HepG2 (cell line): ENCODE measurements around the gene RTKN2. TPM values are rescaled to one million over a fixed set of nuclear protein-coding genes. Genes with fewer than 3 reads are reported as not detected.

ENCODE experiments used
- ATAC-seq: fragments of 200-7000 bp; cut with Tn5 transposase; 3 replicates; pipeline ENCODE4 v1.9.1; 2020; ENCODE audit warnings: mild to moderate bottlenecking, moderate library complexity
- BruUV-seq: library from RNA; stranded (reverse); fragments of 400-500 nt; replicated peaks from 2 replicates; lab custom pipeline; 2021; lab: Mats Ljungman, UMichigan
- CTCF ChIA-PET: fragments of 300-600 bp; formaldehyde crosslinking; extraction: SDS; loops from one replicate; lab custom pipeline; 2021; ENCODE audit warnings: low total read pairs, inconsistent platforms, low intra/inter-chr PET ratio; lab: Yijun Ruan, JAX
- POLR2A ChIA-PET: fragments of 350-600 bp; sonication (Branson Sonifier 250); formaldehyde crosslinking; loops from one replicate; lab custom pipeline; 2020; ENCODE audit warnings: antibody characterized with exemption, inconsistent platforms; lab: Yijun Ruan, JAX
- DNase-seq: peaks from one replicate; pipeline ENCODE4 v3.0.0-alpha.2; 2015; ENCODE audit warnings: low spot score
- FAIRE-seq: peaks from 3 replicates; lab custom pipeline; 2011; peaks lifted over from hg19 to GRCh38; lab: Jason Lieb, UNC
- H2AFZ ChIP-seq: one replicate; pipeline ENCODE4 v1.6.1; 2011; ENCODE audit warnings: low read length, inconsistent platforms
- H3K27ac ChIP-seq: fragments of 300-600 bp; 3 replicates; pipeline ENCODE4 v1.8.0; 2011; ENCODE audit warnings: mixed run types, mild to moderate bottlenecking, mixed read lengths, low read length, inconsistent platforms; ENCODE audit not compliant: insufficient read depth; ENCODE audit errors: extremely low read length
- H3K27me3 ChIP-seq, 2 experiments: fragments of 200-600 bp in 1 of 2; 2 replicates in 1 of 2; 3 replicates in 1 of 2; pipeline versions ENCODE4 v1.6.0 to v1.8.0; 2011; ENCODE audit warnings: low read length in 2 of 2, mild to moderate bottlenecking in 2 of 2, moderate library complexity in 2 of 2, inconsistent platforms in 1 of 2; ENCODE audit not compliant: insufficient read depth in 2 of 2, control insufficient read depth in 1 of 2
- H3K36me3 ChIP-seq, 2 experiments: fragments of 200-600 bp in 1 of 2; replicated peaks in 1 of 2; 2 replicates in 1 of 2; 3 replicates in 1 of 2; pipeline versions ENCODE4 v1.5.1 to v1.8.0; 2011; ENCODE audit warnings: low read length in 2 of 2, inconsistent platforms in 1 of 2; ENCODE audit not compliant: insufficient read depth in 2 of 2, control insufficient read depth in 1 of 2
- H3K4me1 ChIP-seq: 2 replicates; pipeline ENCODE4 v1.5.1; 2012; ENCODE audit warnings: low read length, inconsistent platforms; ENCODE audit not compliant: insufficient read depth
- H3K4me2 ChIP-seq: 2 replicates; pipeline ENCODE4 v1.6.0; 2011; ENCODE audit warnings: low read depth, low read length, inconsistent platforms
- H3K4me3 ChIP-seq, 3 experiments: fragments of 200-600 bp in 1 of 3; sonication (generic), shearing (Covaris generic) in 1 of 3; replicated peaks in 1 of 3; 2 replicates each; pipeline ENCODE4 v1.5.1; 2011 to 2016; ENCODE audit warnings: low read length in 3 of 3, inconsistent platforms in 2 of 3, low read depth in 2 of 3, mild to moderate bottlenecking in 2 of 3, control low read depth in 1 of 3, mixed read lengths in 1 of 3; ENCODE audit not compliant: insufficient read depth in 1 of 3
- H3K79me2 ChIP-seq: one replicate; pipeline ENCODE4 v1.6.1; 2011; ENCODE audit warnings: low read length, inconsistent platforms; ENCODE audit not compliant: insufficient read depth
- H3K9ac ChIP-seq: 2 replicates; pipeline ENCODE4 v1.6.0; 2011; ENCODE audit warnings: mild to moderate bottlenecking, low read depth, low read length, inconsistent platforms; ENCODE audit not compliant: insufficient read depth
- H3K9me3 ChIP-seq: 2 replicates; pipeline ENCODE4 v1.5.1; 2012; ENCODE audit warnings: mild to moderate bottlenecking, low read length
- H4K20me1 ChIP-seq: 2 replicates; pipeline ENCODE4 v1.6.0; 2011; ENCODE audit warnings: inconsistent platforms, mild to moderate bottlenecking, low read length, moderate library complexity; ENCODE audit not compliant: insufficient read depth
- AKAP8 ChIP-seq: sonication (generic); formaldehyde crosslinking; IDR thresholded peaks from 2 replicates; pipeline ENCODE4 v1.5.1; 2020; ENCODE audit warnings: mild to moderate bottlenecking, missing genetic modification reagents
- GMEB1 ChIP-seq: sonication (generic); formaldehyde crosslinking; IDR thresholded peaks from 2 replicates; pipeline ENCODE4 v1.5.1; 2020; ENCODE audit warnings: missing genetic modification reagents, mild to moderate bottlenecking, borderline replicate concordance
- NFE2L2 ChIP-seq: fragments of 150-350 bp; IDR thresholded peaks from 2 replicates; pipeline ENCODE4 v1.6.1; 2014; ENCODE audit warnings: low read length
- TCF7L2 ChIP-seq: IDR thresholded peaks from 2 replicates; pipeline ENCODE4 v1.6.1; 2011; ENCODE audit warnings: mild to moderate bottlenecking, low read depth, low read length, moderate library complexity
- ZNF629 ChIP-seq: sonication (generic); formaldehyde crosslinking; conservative IDR thresholded peaks from 2 replicates; pipeline ENCODE4 v1.5.0; 2020; ENCODE audit warnings: missing genetic modification reagents
- WGBS: methylation state at CpG from one replicate; pipeline ENCODE4 v1.1.6; 2017; ENCODE audit warnings: low lambda C conversion rate; 5-methylcytosine and 5-hydroxymethylcytosine counted together
- in situ Hi-C: cut with HindIII; loops from 2 replicates; pipeline ENCODE4 v1.10.0; 2017; ENCODE audit warnings: low pct_unique_long_range_greater_than_20kb; ENCODE audit not compliant: extremely low pct_ligation_motif_present
- intact Hi-C: fragments of 100-400 bp; cut with micrococcal nuclease; formaldehyde crosslinking; loops from one replicate; pipeline ENCODE4 v1.10.0; 2022; ENCODE audit not compliant: unreplicated experiment
- polyA plus RNA-seq, 8 experiments: library from polyadenylated mRNA; depleted of rRNA in 3 of 8; stranded (reverse) in 7 of 8; unstranded in 1 of 8; fragments of >200 nt; fragmentation: Illumina TruSeq in 4 of 8; extraction: Trizol in 4 of 8; gene quantifications; 2 replicates each; pipeline versions ENCODE4 v1.2.1 to v1.2.3, GENCODE V29; 2011 to 2016; ENCODE audit warnings: low read depth in 4 of 8, missing spikeins in 1 of 8, mixed read lengths in 1 of 8; ENCODE audit not compliant: insufficient read depth in 1 of 8
- total RNA-seq, 5 experiments: library from RNA; depleted of rRNA; stranded (reverse); fragments of >200 nt; fragmentation: Illumina TruSeq; extraction: Trizol; gene quantifications; 2 replicates each; pipeline ENCODE4 v1.2.3, GENCODE V29; 2016; ENCODE audit warnings: low read depth in 1 of 5

The RTKN2 gene
- total and polyA plus RNA-seq, 2 of the 13 experiments (the other 11 are each of a cell fraction or from before 2014, with no cell fraction given), result 2.2 to 7.0 TPM

- no peak overlapping the region for H3K9ac ChIP-seq
- intact Hi-C loops (no loop called here), in situ Hi-C loops (no loop called here)
- H3K27me3 ChIP-seq, result no peaks in the 10 kb centered on the region
- WGBS, result 83% methylated on average over 4 of the region's 4 CpGs
- H3K79me2 ChIP-seq, result no peaks in the 10 kb centered on the region
- ChIA-PET POLR2A (no interaction called here), CTCF (no interaction called here)
- FAIRE-seq (no peak), DNase-seq (no peak), ATAC-seq (no peak)
- no peaks in the 10 kb centered on the region for H3K9me3 ChIP-seq
- no peaks in the 10 kb centered on the region for H4K20me1 ChIP-seq
- no peak overlapping the region for H3K4me2 ChIP-seq
- no peak overlapping the region for H3K27ac ChIP-seq
- no peaks in the 10 kb centered on the region for H3K36me3 ChIP-seq
- H3K4me3 ChIP-seq, result no peak overlapping the region
- no peak overlapping the region for H2AFZ ChIP-seq
- H3K4me1 ChIP-seq, result peaks cover 9% of the 10 kb centered on the region; the same call in 1 of the 2 replicates
- TF ChIP-seq GMEB1 (no peak), TCF7L2 (no peak)
- BruUV-seq, result no TSS peak
Measured at GRCh38 chr10:62165803-62166202, 102.8 kb downstream of the RTKN2 start.

GRCh38 chr10:62163024-62163423, 105.6 kb downstream of the RTKN2 start:
- TF ChIP-seq AKAP8 (CRISPR knock-in tag) (no peak), ZNF629 (CRISPR knock-in tag) (peak; percentile 44), NFE2L2 (peak; percentile 58; the same call in 1 of the 2 replicates)
- Histone ChIP-seq H3K4me2 (no peak overlapping the region), H3K4me1 (peaks cover 9% of the 10 kb centered on the region; the same call in 1 of the 2 replicates), H3K36me3 (no peaks in the 10 kb centered on the region), H3K9me3 (no peaks in the 10 kb centered on the region), H3K9ac (no peak overlapping the region), H3K27me3 (0 out of 5 replicates have a peak, but pooled peaks cover 0 to 1% of the 10 kb centered on the region in 2 experiments), H3K79me2 (no peaks in the 10 kb centered on the region), H2AFZ (no peak overlapping the region), H3K27ac (no peak overlapping the region), H3K4me3 (no peak overlapping the region), H4K20me1 (no peaks in the 10 kb centered on the region)
- FAIRE-seq, result no peak
- intact Hi-C loops (no loop called here), in situ Hi-C loops (no loop called here)
- no peak for DNase-seq
- WGBS, result 57% methylated on average over 2 of the region's 2 CpGs
- no TSS peak for BruUV-seq
- POLR2A ChIA-PET, result no interaction called here
- CTCF ChIA-PET, result no interaction called here
- ATAC-seq, result no peak
